Ovary (tissue), 3 donors: ENCODE data around the gene GBX1.

Experiments used
- EP300 ChIP-seq: sonication (generic); formaldehyde crosslinking; IDR thresholded peaks from one replicate; pipeline ENCODE4 v1.6.1; 2017; ENCODE audit warnings: antibody characterized with exemption
- POLR2A ChIP-seq: fragments of 450-650 bp; IDR thresholded peaks from one replicate; pipeline ENCODE4 v1.6.1; 2017; ENCODE audit warnings: antibody characterized with exemption, mild to moderate bottlenecking, moderate library complexity
- TF ChIP-seq, protein P1 (sequence below), 3 donors: fragments of 450-650 bp in 2 of 3; fragments of 200-600 bp in 1 of 3; IDR thresholded peaks; one replicate each; pipeline versions ENCODE4 v1.5.1 to v1.8.0; 2016 to 2022; ENCODE audit warnings: antibody characterized with exemption in 3 of 3, mild to moderate bottlenecking in 1 of 3
- donor health status: DM: no; HTN: no; CAD: no.

DNA sequence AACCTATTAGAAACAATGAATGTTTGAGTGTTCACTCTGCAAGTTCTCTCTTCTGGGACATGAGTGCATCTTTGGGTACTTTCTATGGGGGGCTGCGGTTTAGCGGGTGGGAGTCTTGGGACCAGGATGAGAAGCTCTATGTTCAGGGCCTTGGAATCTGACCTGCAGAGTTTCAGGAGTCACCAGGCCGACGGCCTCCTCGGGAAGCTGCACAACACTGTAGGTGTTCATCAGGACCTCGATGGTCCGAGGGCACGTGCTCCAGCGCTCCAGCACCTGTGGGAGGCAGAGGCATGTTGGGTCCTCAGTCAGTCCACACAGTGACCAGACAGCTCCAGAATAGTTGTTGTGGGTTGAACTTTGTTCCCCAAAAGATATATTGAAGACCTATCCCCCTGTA, 8.9 kb upstream of the GBX1 start:
- TF ChIP-seq, protein P1, sequence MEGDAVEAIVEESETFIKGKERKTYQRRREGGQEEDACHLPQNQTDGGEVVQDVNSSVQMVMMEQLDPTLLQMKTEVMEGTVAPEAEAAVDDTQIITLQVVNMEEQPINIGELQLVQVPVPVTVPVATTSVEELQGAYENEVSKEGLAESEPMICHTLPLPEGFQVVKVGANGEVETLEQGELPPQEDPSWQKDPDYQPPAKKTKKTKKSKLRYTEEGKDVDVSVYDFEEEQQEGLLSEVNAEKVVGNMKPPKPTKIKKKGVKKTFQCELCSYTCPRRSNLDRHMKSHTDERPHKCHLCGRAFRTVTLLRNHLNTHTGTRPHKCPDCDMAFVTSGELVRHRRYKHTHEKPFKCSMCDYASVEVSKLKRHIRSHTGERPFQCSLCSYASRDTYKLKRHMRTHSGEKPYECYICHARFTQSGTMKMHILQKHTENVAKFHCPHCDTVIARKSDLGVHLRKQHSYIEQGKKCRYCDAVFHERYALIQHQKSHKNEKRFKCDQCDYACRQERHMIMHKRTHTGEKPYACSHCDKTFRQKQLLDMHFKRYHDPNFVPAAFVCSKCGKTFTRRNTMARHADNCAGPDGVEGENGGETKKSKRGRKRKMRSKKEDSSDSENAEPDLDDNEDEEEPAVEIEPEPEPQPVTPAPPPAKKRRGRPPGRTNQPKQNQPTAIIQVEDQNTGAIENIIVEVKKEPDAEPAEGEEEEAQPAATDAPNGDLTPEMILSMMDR (IDR thresholded peaks at IDR 0.05): no peak
- TF ChIP-seq POLR2A (no peak), EP300 (no peak)
